ENCODE measurements around the gene TLE5.

DNA sequence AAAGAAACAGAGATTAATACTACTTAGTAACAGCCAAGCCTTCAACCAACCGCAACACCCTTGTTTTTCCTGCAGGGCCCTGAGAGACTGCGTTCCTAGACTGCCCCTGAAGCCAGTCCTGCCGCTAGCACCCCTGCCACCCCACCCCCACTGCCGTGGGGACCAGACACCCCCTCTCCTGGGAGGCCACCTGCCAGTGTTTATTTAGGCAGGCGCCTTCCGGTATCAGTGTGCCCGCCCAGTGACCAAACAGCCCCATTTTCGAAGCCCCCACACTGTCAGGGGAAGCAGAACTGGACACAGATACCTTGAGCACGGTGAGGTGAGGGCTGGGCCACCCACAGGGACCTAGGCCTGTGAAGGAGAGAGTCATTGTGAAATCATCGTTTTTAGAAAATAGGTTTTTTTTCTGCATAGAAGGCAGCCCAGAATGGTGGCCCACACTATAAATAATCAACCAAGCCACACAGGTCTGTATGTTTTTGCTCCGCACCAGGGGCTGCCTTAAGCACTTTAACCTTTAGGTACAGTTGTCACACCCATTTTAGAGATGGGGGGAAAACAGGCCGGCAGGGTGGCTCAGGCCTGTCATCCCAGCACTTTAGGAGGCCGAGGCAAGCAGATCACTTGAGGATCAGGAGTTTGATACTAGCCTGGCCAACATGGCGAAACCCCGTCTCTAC, 3.5 kb upstream of the TLE5 start:
- no peak for TF ChIP-seq CTCF (IDR thresholded peaks at IDR 0.05)
- no peak for TF ChIP-seq POLR2A (IDR thresholded peaks at IDR 0.05)

All from tibial nerve (tissue), 3 donors.